ENCODE data around the gene ZNF592.

The ZNF592 gene

GRCh38 chr15:84716036-84716732 lies 32.2 kb upstream of the ZNF592 start, which contains the start of gene SEC11A (continued):
- TF ChIP-seq ZSCAN4 (tag by site-specific recombination; IDR thresholded peaks at IDR 0.05), result no peak; the same call in 1 of the 2 replicates
- TF ChIP-seq OVOL3 (tag by site-specific recombination; IDR thresholded peaks at IDR 0.05), result peak; percentile 55
- TF ChIP-seq ZBTB21 (tag by site-specific recombination; IDR thresholded peaks at IDR 0.05), result peak; percentile 20; the same call in 1 of the 2 replicates
- TF ChIP-seq ZNF354C (tag by site-specific recombination; IDR thresholded peaks at IDR 0.05; ENCODE audit: borderline replicate concordance, low read depth), result no peak
- TF ChIP-seq ZNF311 (tag by site-specific recombination; IDR thresholded peaks at IDR 0.05; ENCODE audit: borderline replicate concordance), result no peak
- peak; percentile 45 for TF ChIP-seq GLIS1 (tag by site-specific recombination; IDR thresholded peaks at IDR 0.05)
- 0 out of 2 replicates have a peak, but pooled peaks have one; percentile 52 for TF ChIP-seq FEZF1 (tag by site-specific recombination; IDR thresholded peaks at IDR 0.05)
- peak; percentile 29; the same call in 1 of the 2 replicates for TF ChIP-seq ZIC2 (tag by site-specific recombination; IDR thresholded peaks at IDR 0.05)
- TF ChIP-seq ZBTB20 (tag by site-specific recombination; IDR thresholded peaks at IDR 0.05), result peak; percentile 72; the same call in 1 of the 2 replicates
- peak; percentile 79 for TF ChIP-seq KLF10 (tag by site-specific recombination; IDR thresholded peaks at IDR 0.05)
- peak; percentile 86 for TF ChIP-seq ZSCAN30 (tag by site-specific recombination; IDR thresholded peaks at IDR 0.05)
- peak; percentile 55 for TF ChIP-seq ZNF692 (tag by site-specific recombination; IDR thresholded peaks at IDR 0.05)
- TF ChIP-seq ZNF830 (tag by site-specific recombination; IDR thresholded peaks at IDR 0.05; ENCODE audit: low read depth), result no peak
- TF ChIP-seq ZNF449 (tag by site-specific recombination; IDR thresholded peaks at IDR 0.05), result peak; percentile 68
- TF ChIP-seq ZFP37 (tag by site-specific recombination; IDR thresholded peaks at IDR 0.05), result 0 out of 2 replicates have a peak, but pooled peaks have one; percentile 22
- TF ChIP-seq EGR2 (tag by site-specific recombination; IDR thresholded peaks at IDR 0.05; ENCODE audit: low read depth), result peak; percentile 60
- TF ChIP-seq ZNF600 (tag by site-specific recombination; IDR thresholded peaks at IDR 0.05), result peak; percentile 99
- TF ChIP-seq AEBP2 (tag by site-specific recombination; IDR thresholded peaks at IDR 0.05; ENCODE audit: borderline replicate concordance), result peak; percentile 32; the same call in 1 of the 2 replicates
- TF ChIP-seq ZNF660 (tag by site-specific recombination; IDR thresholded peaks at IDR 0.05), result peak; percentile 76; the same call in 1 of the 2 replicates
- 0 out of 2 replicates have a peak, but pooled peaks have one; percentile 58 for TF ChIP-seq ZNF610 (tag by site-specific recombination; IDR thresholded peaks at IDR 0.05; ENCODE audit: borderline replicate concordance)
- TF ChIP-seq PATZ1 (tag by site-specific recombination; IDR thresholded peaks at IDR 0.05), result peak; percentile 97
- TF ChIP-seq ZNF626 (tag by site-specific recombination; IDR thresholded peaks at IDR 0.05), result no peak
- peak; percentile 97 for TF ChIP-seq ZXDB (tag by site-specific recombination; IDR thresholded peaks at IDR 0.05)
- peak; percentile 99 for TF ChIP-seq ZNF366 (tag by site-specific recombination; conservative IDR thresholded peaks at IDR 0.05)
- peak; percentile 66; the same call in 1 of the 2 replicates for TF ChIP-seq ZBTB44 (tag by site-specific recombination; IDR thresholded peaks at IDR 0.05)
- peak; percentile 97 for TF ChIP-seq ZNF335 (tag by site-specific recombination; conservative IDR thresholded peaks at IDR 0.05)
